SK-N-SH (cell line): ENCODE results near the gene CYFIP2.

Experiments
- USF2 ChIP-seq: fragments of 150-350 bp; IDR thresholded peaks from 2 replicates; pipeline ENCODE4 v1.6.1; 2017; ENCODE audit warnings: antibody characterized with exemption, low read length, low read depth, borderline replicate concordance
- TF ChIP-seq, protein P1 (sequence below): fragments of 200-600 bp; sonication (generic); IDR thresholded peaks from 2 replicates; pipeline ENCODE4 v1.6.1; 2017; ENCODE audit warnings: antibody characterized with exemption, mild to moderate bottlenecking, moderate library complexity

- TF ChIP-seq USF2 = no peak
- TF ChIP-seq, protein P1, sequence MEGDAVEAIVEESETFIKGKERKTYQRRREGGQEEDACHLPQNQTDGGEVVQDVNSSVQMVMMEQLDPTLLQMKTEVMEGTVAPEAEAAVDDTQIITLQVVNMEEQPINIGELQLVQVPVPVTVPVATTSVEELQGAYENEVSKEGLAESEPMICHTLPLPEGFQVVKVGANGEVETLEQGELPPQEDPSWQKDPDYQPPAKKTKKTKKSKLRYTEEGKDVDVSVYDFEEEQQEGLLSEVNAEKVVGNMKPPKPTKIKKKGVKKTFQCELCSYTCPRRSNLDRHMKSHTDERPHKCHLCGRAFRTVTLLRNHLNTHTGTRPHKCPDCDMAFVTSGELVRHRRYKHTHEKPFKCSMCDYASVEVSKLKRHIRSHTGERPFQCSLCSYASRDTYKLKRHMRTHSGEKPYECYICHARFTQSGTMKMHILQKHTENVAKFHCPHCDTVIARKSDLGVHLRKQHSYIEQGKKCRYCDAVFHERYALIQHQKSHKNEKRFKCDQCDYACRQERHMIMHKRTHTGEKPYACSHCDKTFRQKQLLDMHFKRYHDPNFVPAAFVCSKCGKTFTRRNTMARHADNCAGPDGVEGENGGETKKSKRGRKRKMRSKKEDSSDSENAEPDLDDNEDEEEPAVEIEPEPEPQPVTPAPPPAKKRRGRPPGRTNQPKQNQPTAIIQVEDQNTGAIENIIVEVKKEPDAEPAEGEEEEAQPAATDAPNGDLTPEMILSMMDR = no peak
These were observed 28.6 kb downstream of the CYFIP2 start for GRCh38 chr5:157294407-157295091.
